ENCODE data around the gene CALHM4. TPM values are rescaled to one million over a fixed set of nuclear protein-coding genes. Genes with fewer than 3 reads are reported as not detected.

CALHM4 gene
- total RNA-seq, 4 donors from 2014 or later: not detected

DNA sequence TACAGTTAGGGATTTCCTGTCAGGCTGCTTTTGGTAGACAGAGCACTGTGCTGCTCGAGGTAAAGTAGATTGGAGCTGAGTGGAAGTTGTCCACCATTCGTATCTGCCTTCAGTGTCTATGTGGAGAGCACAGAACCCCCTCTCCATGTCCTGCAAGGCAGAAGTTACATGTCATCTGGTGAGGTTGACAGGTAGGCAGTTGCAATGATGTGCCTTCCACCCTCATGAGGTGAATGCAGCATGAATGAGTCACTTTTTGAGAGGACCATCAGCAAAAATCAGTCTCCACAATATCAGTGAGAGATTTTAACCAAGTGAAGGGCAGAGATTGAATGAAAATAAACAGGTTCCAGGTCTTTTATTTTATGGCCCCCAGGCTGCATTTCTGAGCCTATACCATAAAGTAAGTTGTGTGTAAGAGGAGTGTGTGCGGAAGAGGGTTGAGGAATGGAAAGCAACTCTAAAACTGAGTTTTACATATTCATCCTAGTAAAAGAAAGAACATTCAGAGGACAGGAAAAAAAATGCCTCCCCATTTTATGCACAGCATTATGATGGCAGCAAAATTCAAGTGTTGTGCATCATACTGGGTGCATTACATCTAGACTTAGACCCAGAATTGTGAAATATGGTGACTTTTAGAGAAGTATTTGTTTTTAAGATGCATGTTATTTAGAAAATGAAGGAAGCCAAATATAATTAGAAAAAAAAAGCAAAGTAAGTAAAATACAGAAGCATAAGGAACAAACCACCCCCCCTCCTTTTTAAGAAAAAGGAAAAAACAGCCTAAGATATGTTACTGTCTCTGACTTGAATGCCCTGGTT is 23.9 kb upstream of the CALHM4 start:
- Histone ChIP-seq H3K36me3 (no peaks in the 10 kb centered on the region), H3K27ac (no peak overlapping the region), H3K9me3 (no peaks in the 10 kb centered on the region), H3K4me3 (no peak overlapping the region), H3K27me3 (no peaks in the 10 kb centered on the region), H3K4me1 (no peaks in the 10 kb centered on the region)
- no peak for ATAC-seq
- TF ChIP-seq POLR2AphosphoS5 (IDR thresholded peaks at IDR 0.05) (no peak), EP300 (IDR thresholded peaks at IDR 0.05) (no peak), POLR2A (IDR thresholded peaks at IDR 0.05) (no peak)
- TF ChIP-seq, protein P1, sequence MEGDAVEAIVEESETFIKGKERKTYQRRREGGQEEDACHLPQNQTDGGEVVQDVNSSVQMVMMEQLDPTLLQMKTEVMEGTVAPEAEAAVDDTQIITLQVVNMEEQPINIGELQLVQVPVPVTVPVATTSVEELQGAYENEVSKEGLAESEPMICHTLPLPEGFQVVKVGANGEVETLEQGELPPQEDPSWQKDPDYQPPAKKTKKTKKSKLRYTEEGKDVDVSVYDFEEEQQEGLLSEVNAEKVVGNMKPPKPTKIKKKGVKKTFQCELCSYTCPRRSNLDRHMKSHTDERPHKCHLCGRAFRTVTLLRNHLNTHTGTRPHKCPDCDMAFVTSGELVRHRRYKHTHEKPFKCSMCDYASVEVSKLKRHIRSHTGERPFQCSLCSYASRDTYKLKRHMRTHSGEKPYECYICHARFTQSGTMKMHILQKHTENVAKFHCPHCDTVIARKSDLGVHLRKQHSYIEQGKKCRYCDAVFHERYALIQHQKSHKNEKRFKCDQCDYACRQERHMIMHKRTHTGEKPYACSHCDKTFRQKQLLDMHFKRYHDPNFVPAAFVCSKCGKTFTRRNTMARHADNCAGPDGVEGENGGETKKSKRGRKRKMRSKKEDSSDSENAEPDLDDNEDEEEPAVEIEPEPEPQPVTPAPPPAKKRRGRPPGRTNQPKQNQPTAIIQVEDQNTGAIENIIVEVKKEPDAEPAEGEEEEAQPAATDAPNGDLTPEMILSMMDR (IDR thresholded peaks at IDR 0.05): no peak
- 59 to 100% methylated on average over 1 to 2 of the region's 3 CpGs for WGBS, 2 donors (ENCODE audit: low coverage in 1 of 2)

- no peak overlapping the region for H3K27ac ChIP-seq
- no peak for TF ChIP-seq EP300 (IDR thresholded peaks at IDR 0.05)
- TF ChIP-seq, protein P1 (IDR thresholded peaks at IDR 0.05): no peak
- no peak for TF ChIP-seq POLR2A (IDR thresholded peaks at IDR 0.05)
- TF ChIP-seq POLR2AphosphoS5 (IDR thresholded peaks at IDR 0.05): no peak
- H3K36me3 ChIP-seq: no peaks in the 10 kb centered on the region
- H3K9me3 ChIP-seq: no peaks in the 10 kb centered on the region
- no peak for ATAC-seq
- H3K27me3 ChIP-seq: no peaks in the 10 kb centered on the region
- no peak overlapping the region for H3K4me3 ChIP-seq
- H3K4me1 ChIP-seq: no peaks in the 10 kb centered on the region
- WGBS, 2 donors (ENCODE audit: low coverage in 1 of 2): 52 to 67% methylated on average over 2 of the region's 2 CpGs
Measured at GRCh38 chr6:116530436-116530835, 23.1 kb upstream of the CALHM4 start.

GRCh38 chr6:116531675-116532570 is 21.6 kb upstream of the CALHM4 start:
- Histone ChIP-seq H3K36me3 (no peaks in the 10 kb centered on the region), H3K27ac (no peak overlapping the region), H3K9me3 (no peaks in the 10 kb centered on the region), H3K27me3 (no peaks in the 10 kb centered on the region), H3K4me3 (no peak overlapping the region), H3K4me1 (no peaks in the 10 kb centered on the region)
- ATAC-seq: peak; percentile 77
- TF ChIP-seq, protein P1 (IDR thresholded peaks at IDR 0.05): peak; percentile 56 to 83 (median 73)
- no peak for TF ChIP-seq POLR2AphosphoS5 (IDR thresholded peaks at IDR 0.05)
- 78 to 85% methylated on average over 11 to 12 of the region's 12 CpGs for WGBS, 2 donors (ENCODE audit: low coverage in 1 of 2)

DNA sequence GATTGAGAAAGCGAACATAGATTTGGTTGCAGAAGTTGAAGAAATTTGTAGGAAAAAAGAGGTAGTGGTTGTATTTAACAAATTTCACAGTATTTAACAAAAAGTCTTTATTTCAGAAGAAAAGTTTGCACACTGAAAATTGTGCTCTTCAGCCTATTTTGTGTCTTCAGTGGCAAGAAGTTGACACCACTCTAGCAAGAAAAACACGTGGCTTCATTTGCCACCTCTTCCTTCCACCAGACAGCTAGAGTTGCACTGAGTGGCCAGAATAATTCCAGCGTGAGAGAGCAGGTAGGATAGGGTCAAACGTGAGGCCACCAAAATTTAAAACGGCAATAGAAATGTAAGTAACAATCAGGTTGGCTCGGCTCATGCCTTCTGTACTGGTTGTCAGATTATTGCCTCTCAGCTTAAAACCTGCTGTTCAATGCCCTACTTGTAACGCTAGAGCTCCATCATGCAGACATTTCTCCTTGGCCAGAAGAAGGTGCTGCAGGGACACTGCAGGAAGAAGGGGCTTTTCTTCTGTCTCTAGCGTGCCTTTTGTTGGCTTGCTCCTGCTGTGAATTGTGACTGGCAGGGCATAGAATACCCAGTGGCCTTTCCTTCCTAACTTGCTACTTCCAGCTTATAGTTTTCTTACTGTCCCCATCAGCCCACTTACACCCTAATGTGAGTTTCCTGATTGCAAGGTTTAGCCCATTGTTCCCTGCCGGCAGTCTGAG is 20.2 kb upstream of the CALHM4 start:
- Histone ChIP-seq H3K27me3 (no peaks in the 10 kb centered on the region), H3K27ac (no peak overlapping the region), H3K4me1 (no peaks in the 10 kb centered on the region), H3K9me3 (no peaks in the 10 kb centered on the region), H3K4me3 (no peak overlapping the region), H3K36me3 (no peaks in the 10 kb centered on the region)
- TF ChIP-seq POLR2A (IDR thresholded peaks at IDR 0.05) (no peak), EP300 (IDR thresholded peaks at IDR 0.05) (no peak), POLR2AphosphoS5 (IDR thresholded peaks at IDR 0.05) (no peak)
- TF ChIP-seq, protein P1 (IDR thresholded peaks at IDR 0.05): no peak
- ATAC-seq: no peak
- WGBS, 2 donors (ENCODE audit: low coverage in 1 of 2): 57 to 70% methylated on average over 7 to 9 of the region's 9 CpGs

Data from gastroesophageal sphincter (tissue), 4 donors.